Esophagus squamous epithelium (tissue), 4 donors: ENCODE data around the gene AMBN.

ENCODE experiments used
- POLR2A ChIP-seq, 4 donors: fragments of 450-650 bp; IDR thresholded peaks; one replicate each; pipeline ENCODE4 v1.6.1; 2017; ENCODE audit warnings: antibody characterized with exemption in 4 of 4, mild to moderate bottlenecking in 4 of 4, moderate library complexity in 3 of 4
- TF ChIP-seq, protein P1 (sequence below), 6 experiments: fragments of 450-650 bp in 4 of 6; fragments of 200-600 bp in 2 of 6; sonication (generic) in 2 of 6; IDR thresholded peaks; one replicate each; pipeline ENCODE4 v1.5.1; 2016 to 2019; ENCODE audit warnings: antibody characterized with exemption in 6 of 6, mild to moderate bottlenecking in 4 of 6, moderate library complexity in 4 of 6

DNA sequence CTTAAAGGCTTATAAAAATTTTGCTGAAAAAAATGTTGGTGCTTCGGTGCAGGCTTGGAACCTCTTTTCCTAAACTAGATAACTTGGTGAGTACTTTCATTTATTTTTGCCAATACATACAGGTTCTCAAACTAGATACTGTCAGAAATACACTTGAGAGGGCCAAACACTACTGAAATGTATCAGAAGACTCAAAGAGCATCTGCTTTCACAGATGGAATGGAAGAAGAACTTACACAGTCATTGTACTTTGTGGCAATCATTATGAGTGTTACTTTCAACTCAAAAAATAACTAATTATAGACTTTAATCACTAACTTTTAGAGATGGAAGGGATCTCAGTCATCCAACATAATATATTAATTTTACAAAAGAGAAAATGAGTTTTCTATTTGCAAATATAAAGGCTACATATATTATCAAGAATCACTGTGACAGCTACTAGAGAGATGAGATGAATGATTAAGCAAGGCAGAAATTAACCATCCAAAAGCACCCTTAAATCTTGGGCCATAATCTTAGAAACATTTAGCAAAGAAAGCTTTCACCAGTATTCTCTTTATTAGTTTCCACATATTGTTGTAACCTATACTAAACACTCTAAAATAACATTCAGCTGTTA is 37.5 kb downstream of the AMBN start:
- TF ChIP-seq, protein P1, sequence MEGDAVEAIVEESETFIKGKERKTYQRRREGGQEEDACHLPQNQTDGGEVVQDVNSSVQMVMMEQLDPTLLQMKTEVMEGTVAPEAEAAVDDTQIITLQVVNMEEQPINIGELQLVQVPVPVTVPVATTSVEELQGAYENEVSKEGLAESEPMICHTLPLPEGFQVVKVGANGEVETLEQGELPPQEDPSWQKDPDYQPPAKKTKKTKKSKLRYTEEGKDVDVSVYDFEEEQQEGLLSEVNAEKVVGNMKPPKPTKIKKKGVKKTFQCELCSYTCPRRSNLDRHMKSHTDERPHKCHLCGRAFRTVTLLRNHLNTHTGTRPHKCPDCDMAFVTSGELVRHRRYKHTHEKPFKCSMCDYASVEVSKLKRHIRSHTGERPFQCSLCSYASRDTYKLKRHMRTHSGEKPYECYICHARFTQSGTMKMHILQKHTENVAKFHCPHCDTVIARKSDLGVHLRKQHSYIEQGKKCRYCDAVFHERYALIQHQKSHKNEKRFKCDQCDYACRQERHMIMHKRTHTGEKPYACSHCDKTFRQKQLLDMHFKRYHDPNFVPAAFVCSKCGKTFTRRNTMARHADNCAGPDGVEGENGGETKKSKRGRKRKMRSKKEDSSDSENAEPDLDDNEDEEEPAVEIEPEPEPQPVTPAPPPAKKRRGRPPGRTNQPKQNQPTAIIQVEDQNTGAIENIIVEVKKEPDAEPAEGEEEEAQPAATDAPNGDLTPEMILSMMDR (IDR thresholded peaks at IDR 0.05) = no peak
- TF ChIP-seq POLR2A (IDR thresholded peaks at IDR 0.05) = no peak
